ENCODE results near the gene CSNK2B. TPM values are rescaled to one million over a fixed set of nuclear protein-coding genes. Genes with fewer than 3 reads are reported as not detected.

CSNK2B gene
- total and polyA plus RNA-seq, 9 of the 15 experiments (the other 6 are each of a cell fraction or from before 2014, with no cell fraction given), result 120 to 1,126 (median 529) TPM

DNA sequence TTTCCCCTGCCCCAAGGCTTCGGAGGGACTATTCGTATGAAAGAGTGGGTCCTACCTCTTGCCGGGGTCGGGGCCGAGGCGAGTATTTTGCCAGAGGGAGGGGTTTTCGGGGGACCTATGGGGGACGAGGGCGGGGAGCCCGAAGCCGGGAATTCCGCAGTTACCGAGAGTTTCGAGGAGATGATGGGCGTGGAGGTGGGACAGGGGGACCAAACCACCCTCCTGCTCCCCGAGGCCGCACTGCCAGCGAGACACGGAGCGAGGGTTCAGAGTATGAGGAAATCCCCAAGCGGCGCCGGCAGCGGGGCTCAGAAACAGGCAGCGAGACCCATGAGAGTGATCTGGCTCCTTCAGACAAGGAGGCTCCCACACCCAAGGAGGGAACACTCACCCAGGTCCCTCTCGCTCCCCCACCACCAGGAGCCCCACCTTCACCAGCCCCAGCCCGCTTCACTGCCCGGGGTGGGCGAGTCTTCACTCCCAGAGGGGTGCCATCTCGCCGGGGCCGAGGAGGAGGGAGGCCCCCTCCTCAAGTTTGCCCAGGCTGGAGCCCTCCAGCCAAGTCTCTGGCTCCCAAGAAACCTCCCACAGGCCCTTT lies 34.1 kb upstream of the CSNK2B start (continued):
- TF ChIP-seq FOSL1 (tag; conservative IDR thresholded peaks at IDR 0.05) (no peak), ADNP (tag; IDR thresholded peaks at IDR 0.05) (no peak), RBM22 (IDR thresholded peaks at IDR 0.05; ENCODE audit: low read depth, low read length, poor library complexity, severe bottlenecking) (peak; percentile 91), POLR2AphosphoS5 (IDR thresholded peaks at IDR 0.05; ENCODE audit: control insufficient read depth, insufficient read depth, low read depth, low read length) (peak; percentile 32; the same call in 1 of the 2 replicates), ZNF263 (CRISPR knock-in tag; IDR thresholded peaks at IDR 0.05; ENCODE audit: borderline replicate concordance) (0 out of 2 replicates have a peak, but pooled peaks have one; percentile 36), SUPT5H (IDR thresholded peaks at IDR 0.05) (no peak; the same call in 1 of the 2 replicates), CCNT2 (IDR thresholded peaks at IDR 0.05; ENCODE audit: borderline replicate concordance, extremely low read depth, insufficient read length, low read depth, low read length) (peak; percentile 12), RBM39 (optimal IDR thresholded peaks at IDR 0.05; ENCODE audit: low read depth, low read length) (no peak), ZNF354B (CRISPR knock-in tag; IDR thresholded peaks at IDR 0.05) (no peak), POLR2G (IDR thresholded peaks at IDR 0.05; ENCODE audit: low read depth, low read length) (peak; percentile 55; the same call in 1 of the 2 replicates), RBM14 (IDR thresholded peaks at IDR 0.05; ENCODE audit: borderline replicate concordance, insufficient read depth, low read depth, low read length) (no peak), POLR2B (IDR thresholded peaks at IDR 0.05; ENCODE audit: low read depth, partially characterized antibody) (peak; percentile 70)
- TF ChIP-seq, protein P1, sequence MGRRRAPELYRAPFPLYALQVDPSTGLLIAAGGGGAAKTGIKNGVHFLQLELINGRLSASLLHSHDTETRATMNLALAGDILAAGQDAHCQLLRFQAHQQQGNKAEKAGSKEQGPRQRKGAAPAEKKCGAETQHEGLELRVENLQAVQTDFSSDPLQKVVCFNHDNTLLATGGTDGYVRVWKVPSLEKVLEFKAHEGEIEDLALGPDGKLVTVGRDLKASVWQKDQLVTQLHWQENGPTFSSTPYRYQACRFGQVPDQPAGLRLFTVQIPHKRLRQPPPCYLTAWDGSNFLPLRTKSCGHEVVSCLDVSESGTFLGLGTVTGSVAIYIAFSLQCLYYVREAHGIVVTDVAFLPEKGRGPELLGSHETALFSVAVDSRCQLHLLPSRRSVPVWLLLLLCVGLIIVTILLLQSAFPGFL (CRISPR knock-in tag; IDR thresholded peaks at IDR 0.05), result no peak
- TF ChIP-seq, protein P2, sequence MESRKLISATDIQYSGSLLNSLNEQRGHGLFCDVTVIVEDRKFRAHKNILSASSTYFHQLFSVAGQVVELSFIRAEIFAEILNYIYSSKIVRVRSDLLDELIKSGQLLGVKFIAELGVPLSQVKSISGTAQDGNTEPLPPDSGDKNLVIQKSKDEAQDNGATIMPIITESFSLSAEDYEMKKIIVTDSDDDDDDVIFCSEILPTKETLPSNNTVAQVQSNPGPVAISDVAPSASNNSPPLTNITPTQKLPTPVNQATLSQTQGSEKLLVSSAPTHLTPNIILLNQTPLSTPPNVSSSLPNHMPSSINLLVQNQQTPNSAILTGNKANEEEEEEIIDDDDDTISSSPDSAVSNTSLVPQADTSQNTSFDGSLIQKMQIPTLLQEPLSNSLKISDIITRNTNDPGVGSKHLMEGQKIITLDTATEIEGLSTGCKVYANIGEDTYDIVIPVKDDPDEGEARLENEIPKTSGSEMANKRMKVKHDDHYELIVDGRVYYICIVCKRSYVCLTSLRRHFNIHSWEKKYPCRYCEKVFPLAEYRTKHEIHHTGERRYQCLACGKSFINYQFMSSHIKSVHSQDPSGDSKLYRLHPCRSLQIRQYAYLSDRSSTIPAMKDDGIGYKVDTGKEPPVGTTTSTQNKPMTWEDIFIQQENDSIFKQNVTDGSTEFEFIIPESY (CRISPR knock-in tag; IDR thresholded peaks at IDR 0.05), result peak; percentile 47
- TF ChIP-seq, protein P3, sequence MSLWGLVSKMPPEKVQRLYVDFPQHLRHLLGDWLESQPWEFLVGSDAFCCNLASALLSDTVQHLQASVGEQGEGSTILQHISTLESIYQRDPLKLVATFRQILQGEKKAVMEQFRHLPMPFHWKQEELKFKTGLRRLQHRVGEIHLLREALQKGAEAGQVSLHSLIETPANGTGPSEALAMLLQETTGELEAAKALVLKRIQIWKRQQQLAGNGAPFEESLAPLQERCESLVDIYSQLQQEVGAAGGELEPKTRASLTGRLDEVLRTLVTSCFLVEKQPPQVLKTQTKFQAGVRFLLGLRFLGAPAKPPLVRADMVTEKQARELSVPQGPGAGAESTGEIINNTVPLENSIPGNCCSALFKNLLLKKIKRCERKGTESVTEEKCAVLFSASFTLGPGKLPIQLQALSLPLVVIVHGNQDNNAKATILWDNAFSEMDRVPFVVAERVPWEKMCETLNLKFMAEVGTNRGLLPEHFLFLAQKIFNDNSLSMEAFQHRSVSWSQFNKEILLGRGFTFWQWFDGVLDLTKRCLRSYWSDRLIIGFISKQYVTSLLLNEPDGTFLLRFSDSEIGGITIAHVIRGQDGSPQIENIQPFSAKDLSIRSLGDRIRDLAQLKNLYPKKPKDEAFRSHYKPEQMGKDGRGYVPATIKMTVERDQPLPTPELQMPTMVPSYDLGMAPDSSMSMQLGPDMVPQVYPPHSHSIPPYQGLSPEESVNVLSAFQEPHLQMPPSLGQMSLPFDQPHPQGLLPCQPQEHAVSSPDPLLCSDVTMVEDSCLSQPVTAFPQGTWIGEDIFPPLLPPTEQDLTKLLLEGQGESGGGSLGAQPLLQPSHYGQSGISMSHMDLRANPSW (CRISPR knock-in tag; IDR thresholded peaks at IDR 0.05), result no peak
- TF ChIP-seq, protein P4, sequence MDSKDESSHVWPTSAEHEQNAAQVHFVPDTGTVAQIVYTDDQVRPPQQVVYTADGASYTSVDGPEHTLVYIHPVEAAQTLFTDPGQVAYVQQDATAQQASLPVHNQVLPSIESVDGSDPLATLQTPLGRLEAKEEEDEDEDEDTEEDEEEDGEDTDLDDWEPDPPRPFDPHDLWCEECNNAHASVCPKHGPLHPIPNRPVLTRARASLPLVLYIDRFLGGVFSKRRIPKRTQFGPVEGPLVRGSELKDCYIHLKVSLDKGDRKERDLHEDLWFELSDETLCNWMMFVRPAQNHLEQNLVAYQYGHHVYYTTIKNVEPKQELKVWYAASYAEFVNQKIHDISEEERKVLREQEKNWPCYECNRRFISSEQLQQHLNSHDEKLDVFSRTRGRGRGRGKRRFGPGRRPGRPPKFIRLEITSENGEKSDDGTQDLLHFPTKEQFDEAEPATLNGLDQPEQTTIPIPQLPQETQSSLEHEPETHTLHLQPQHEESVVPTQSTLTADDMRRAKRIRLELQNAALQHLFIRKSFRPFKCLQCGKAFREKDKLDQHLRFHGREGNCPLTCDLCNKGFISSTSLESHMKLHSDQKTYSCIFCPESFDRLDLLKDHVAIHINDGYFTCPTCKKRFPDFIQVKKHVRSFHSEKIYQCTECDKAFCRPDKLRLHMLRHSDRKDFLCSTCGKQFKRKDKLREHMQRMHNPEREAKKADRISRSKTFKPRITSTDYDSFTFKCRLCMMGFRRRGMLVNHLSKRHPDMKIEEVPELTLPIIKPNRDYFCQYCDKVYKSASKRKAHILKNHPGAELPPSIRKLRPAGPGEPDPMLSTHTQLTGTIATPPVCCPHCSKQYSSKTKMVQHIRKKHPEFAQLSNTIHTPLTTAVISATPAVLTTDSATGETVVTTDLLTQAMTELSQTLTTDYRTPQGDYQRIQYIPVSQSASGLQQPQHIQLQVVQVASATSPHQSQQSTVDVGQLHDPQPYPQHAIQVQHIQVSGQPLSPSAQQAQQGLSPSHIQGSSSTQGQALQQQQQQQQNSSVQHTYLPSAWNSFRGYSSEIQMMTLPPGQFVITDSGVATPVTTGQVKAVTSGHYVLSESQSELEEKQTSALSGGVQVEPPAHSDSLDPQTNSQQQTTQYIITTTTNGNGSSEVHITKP (IDR thresholded peaks at IDR 0.05; ENCODE audit: partially characterized antibody), result no peak
